IMR-90 (cell line): ENCODE data around the gene TRIML1. TPM values are rescaled to one million over a fixed set of nuclear protein-coding genes. Genes with fewer than 3 reads are reported as not detected.

ENCODE experiments used
- ATAC-seq: fragments of 200-7000 bp; cut with Tn5 transposase; 2 replicates; pipeline ENCODE4 v1.9.1; 2020; ENCODE audit warnings: low read depth, mild to moderate bottlenecking, moderate library complexity
- BruUV-seq: library from RNA; stranded (reverse); fragments of 400-500 nt; replicated peaks from 2 replicates; lab custom pipeline; 2021; lab: Mats Ljungman, UMichigan
- CTCF ChIA-PET: fragments of 300-600 bp; formaldehyde crosslinking; extraction: SDS; loops from one replicate; lab custom pipeline; 2021; ENCODE audit warnings: antibody characterized with exemption; lab: Yijun Ruan, JAX
- POLR2A ChIA-PET: fragments of 300-600 bp; sonication (Branson Sonifier 250); formaldehyde crosslinking; loops from one replicate; lab custom pipeline; 2022; ENCODE audit warnings: antibody characterized with exemption; ENCODE audit not compliant: unreplicated experiment; lab: Charles Lee
- DNase-seq: peaks from one replicate; pipeline ENCODE4 v3.0.0; 2013
- H2AFZ ChIP-seq: replicated peaks from 2 replicates; pipeline ENCODE3; 2013; ENCODE audit warnings: low read length, mild to moderate bottlenecking; ENCODE audit not compliant: poor library complexity
- H2AK5ac ChIP-seq: 2 replicates; pipeline ENCODE4 v1.6.1; 2013; ENCODE audit warnings: low read depth, low read length, inconsistent platforms
- H2AK9ac ChIP-seq: replicated peaks from 2 replicates; pipeline ENCODE3; 2013; ENCODE audit warnings: mild to moderate bottlenecking, low read depth, low read length, moderate library complexity; ENCODE audit not compliant: poor library complexity
- H2BK120ac ChIP-seq: 2 replicates; pipeline ENCODE4 v1.6.1; 2013; ENCODE audit warnings: low read depth, low read length, inconsistent platforms
- H2BK15ac ChIP-seq: 3 replicates; pipeline ENCODE4 v1.6.1; 2013; ENCODE audit warnings: low read depth, low read length, inconsistent platforms
- H2BK20ac ChIP-seq: 2 replicates; pipeline ENCODE4 v1.6.1; 2013; ENCODE audit warnings: low read depth, mild to moderate bottlenecking, inconsistent platforms, low read length, moderate library complexity
- H2BK5ac ChIP-seq: 2 replicates; pipeline ENCODE4 v1.6.1; 2013; ENCODE audit warnings: mild to moderate bottlenecking, low read depth, low read length, inconsistent platforms; ENCODE audit not compliant: poor library complexity, severe bottlenecking
- H3K14ac ChIP-seq: replicated peaks from 2 replicates; pipeline ENCODE4 v1.6.1; 2013; ENCODE audit warnings: low read depth, low read length, inconsistent platforms
- H3K18ac ChIP-seq: 2 replicates; pipeline ENCODE4 v1.6.1; 2013; ENCODE audit warnings: low read depth, low read length, control low read depth
- H3K23ac ChIP-seq: 2 replicates; pipeline ENCODE4 v1.6.1; 2013; ENCODE audit warnings: low read depth, low read length, inconsistent platforms
- H3K27ac ChIP-seq: 2 replicates; pipeline ENCODE4 v1.5.1; 2013; ENCODE audit warnings: mild to moderate bottlenecking, control low read depth, low read length; ENCODE audit not compliant: insufficient read depth
- H3K27me3 ChIP-seq: 2 replicates; pipeline ENCODE4 v1.6.1; 2013; ENCODE audit warnings: low read length; ENCODE audit not compliant: control insufficient read depth, insufficient read depth
- H3K36me3 ChIP-seq: 2 replicates; pipeline ENCODE4 v1.6.1; 2013; ENCODE audit warnings: low read length, mixed read lengths; ENCODE audit not compliant: control insufficient read depth, insufficient read depth
- H3K4ac ChIP-seq: 2 replicates; pipeline ENCODE4 v1.6.1; 2013; ENCODE audit warnings: low read depth, low read length, inconsistent platforms
- H3K4me1 ChIP-seq: 2 replicates; pipeline ENCODE4 v1.6.1; 2013; ENCODE audit warnings: low read length, mixed read lengths; ENCODE audit not compliant: control insufficient read depth, insufficient read depth
- H3K4me2 ChIP-seq: 2 replicates; pipeline ENCODE4 v1.6.1; 2013; ENCODE audit warnings: low read depth, mild to moderate bottlenecking, control low read depth, low read length, moderate library complexity
- H3K4me3 ChIP-seq: 2 replicates; pipeline ENCODE4 v1.5.1; 2013; ENCODE audit warnings: low read depth, mild to moderate bottlenecking, control low read depth, low read length, moderate library complexity; ENCODE audit not compliant: insufficient read depth
- H3K56ac ChIP-seq: 2 replicates; pipeline ENCODE4 v1.6.1; 2013; ENCODE audit warnings: low read length, inconsistent platforms; ENCODE audit not compliant: insufficient read depth; ENCODE audit errors: extremely low read depth
- H3K79me1 ChIP-seq, 2 experiments: 2 replicates each; pipeline ENCODE4 v1.6.1; 2013; ENCODE audit warnings: low read length in 2 of 2, inconsistent platforms in 1 of 2, low read depth in 1 of 2
- H3K9ac ChIP-seq: 2 replicates; pipeline ENCODE4 v1.6.1; 2013; ENCODE audit warnings: low read depth, low read length, control low read depth
- H3K9me1 ChIP-seq: 2 replicates; pipeline ENCODE4 v1.6.1; 2013; ENCODE audit warnings: low read length, inconsistent platforms; ENCODE audit not compliant: insufficient read depth
- H3K9me3 ChIP-seq: 2 replicates; pipeline ENCODE4 v1.6.1; 2013; ENCODE audit warnings: low read length; ENCODE audit not compliant: control insufficient read depth, insufficient read depth
- H4K20me1 ChIP-seq: 2 replicates; pipeline ENCODE4 v1.6.1; 2013; ENCODE audit warnings: low read length, inconsistent platforms; ENCODE audit not compliant: insufficient read depth
- H4K5ac ChIP-seq: 2 replicates; pipeline ENCODE4 v1.6.1; 2013; ENCODE audit warnings: mild to moderate bottlenecking, low read depth, low read length, control low read depth
- H4K8ac ChIP-seq, 2 experiments: 2 replicates each; pipeline ENCODE4 v1.6.1; 2013; ENCODE audit warnings: low read depth in 2 of 2, low read length in 2 of 2, control low read depth in 1 of 2, inconsistent platforms in 1 of 2
- H4K91ac ChIP-seq: 2 replicates; pipeline ENCODE4 v1.6.1; 2013; ENCODE audit warnings: low read depth, low read length, inconsistent platforms; ENCODE audit not compliant: insufficient read depth
- BHLHE40 ChIP-seq: fragments of 150-350 bp; IDR thresholded peaks from 2 replicates; pipeline ENCODE4 v1.6.1; 2016; ENCODE audit warnings: mild to moderate bottlenecking, low read depth, low read length
- CEBPB ChIP-seq: IDR thresholded peaks from 2 replicates; pipeline ENCODE4 v1.6.1; 2012; ENCODE audit warnings: low read depth, low read length, improper control_type of control experiment
- FOS ChIP-seq: fragments of 150-350 bp; IDR thresholded peaks from 2 replicates; pipeline ENCODE4 v1.6.1; 2016; ENCODE audit warnings: low read depth, low read length
- MXI1 ChIP-seq: IDR thresholded peaks from 2 replicates; pipeline ENCODE4 v1.6.1; 2012; ENCODE audit warnings: low read depth, mild to moderate bottlenecking, low read length, moderate library complexity, borderline replicate concordance
- NFE2L2 ChIP-seq: fragments of 150-350 bp; IDR thresholded peaks from 2 replicates; pipeline ENCODE4 v1.6.1; 2016; ENCODE audit warnings: low read depth, mild to moderate bottlenecking, low read length
- POLR2A ChIP-seq: IDR thresholded peaks from 2 replicates; pipeline ENCODE4 v1.6.1; 2012; ENCODE audit warnings: mild to moderate bottlenecking, low read depth, low read length
- RCOR1 ChIP-seq: IDR thresholded peaks from 2 replicates; pipeline ENCODE4 v1.6.1; 2012; ENCODE audit warnings: mild to moderate bottlenecking, low read length, improper control_type of control experiment; ENCODE audit not compliant: insufficient replicate concordance
- RFX5 ChIP-seq: IDR thresholded peaks from 2 replicates; pipeline ENCODE4 v1.8.0; 2012; ENCODE audit warnings: low read depth, mild to moderate bottlenecking, low read length, moderate library complexity
- SMC3 ChIP-seq: fragments of 150-350 bp; IDR thresholded peaks from 2 replicates; pipeline ENCODE4 v1.6.1; 2016; ENCODE audit warnings: low read depth, mild to moderate bottlenecking, antibody characterized with exemption, low read length, moderate library complexity
- WGBS, 2 experiments: methylation state at CpG; one replicate each; pipeline versions ENCODE4 v1.1.5 to v1.1.7; 2013; ENCODE audit warnings: missing lambda C conversion rate in 2 of 2; ENCODE audit not compliant: insufficient read length in 1 of 2; ENCODE audit errors: extremely low coverage in 2 of 2; 5-methylcytosine and 5-hydroxymethylcytosine counted together
- dilution Hi-C: fragments of 300-500 bp; cut with HindIII; formaldehyde crosslinking; loops from one replicate; pipeline ENCODE4 v1.14.3; 2018; ENCODE audit warnings: low sequenced_read_pairs; ENCODE audit not compliant: unreplicated experiment
- in situ Hi-C: fragments of 300-500 bp; cut with MboI; formaldehyde crosslinking; loops from 3 replicates; pipeline ENCODE4 v1.14.3; 2019; ENCODE audit warnings: low sequenced_read_pairs, inconsistent platforms, mixed read lengths
- intact Hi-C: fragments of 100-400 bp; cut with micrococcal nuclease; formaldehyde crosslinking; loops from 2 replicates; pipeline ENCODE4 v1.10.0; 2022
- polyA plus RNA-seq, 3 experiments: library from polyadenylated mRNA; depleted of rRNA; stranded (reverse); fragments of >200 nt; gene quantifications; 2 replicates each; pipeline ENCODE4 v1.2.3, GENCODE V29; 2012; ENCODE audit warnings: low replicate concordance in 1 of 3
- total RNA-seq: library from RNA; depleted of rRNA; stranded (reverse); fragments of >200 nt; gene quantifications from 2 replicates; pipeline ENCODE4 v1.2.3, GENCODE V29; 2012
- TF ChIP-seq, protein P1 (sequence below): fragments of 150-350 bp; IDR thresholded peaks from 2 replicates; pipeline ENCODE4 v1.6.1; 2017; ENCODE audit warnings: mild to moderate bottlenecking, antibody characterized with exemption, low read length, low read depth
- TF ChIP-seq, protein P2 (sequence below): fragments of 150-350 bp; IDR thresholded peaks from 2 replicates; pipeline ENCODE4 v1.6.1; 2016; ENCODE audit warnings: low read depth, mild to moderate bottlenecking, low read length, moderate library complexity, borderline replicate concordance
- TF ChIP-seq, protein P3 (sequence below): conservative IDR thresholded peaks from 2 replicates; pipeline ENCODE4 v1.5.1; 2012; ENCODE audit warnings: mild to moderate bottlenecking, low read depth, low read length, improper control_type of control experiment

The TRIML1 gene
- total and polyA plus RNA-seq, 2 of the 4 experiments (the other 2 are of a cell fraction) = not detected

DNA sequence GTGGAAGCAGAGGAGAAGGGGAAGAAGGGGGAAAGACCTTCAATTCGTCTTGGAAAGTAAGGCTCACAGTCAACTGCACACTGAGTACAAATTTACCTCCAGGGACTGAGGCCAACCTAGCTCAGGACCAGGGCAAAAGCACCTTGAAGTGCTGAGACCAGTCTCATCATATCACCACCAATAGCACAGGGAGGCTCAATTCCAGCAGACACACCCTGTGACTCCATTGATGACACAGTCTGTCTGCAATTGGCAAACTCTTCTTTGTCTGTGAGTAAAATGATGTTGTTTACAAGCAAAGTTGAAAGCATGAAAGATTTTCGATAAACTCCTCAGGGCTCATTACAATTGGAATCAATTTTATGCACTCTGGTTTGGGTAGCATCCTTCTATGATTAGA, 32.3 kb downstream of the TRIML1 start:
- no peak overlapping the region for H4K5ac ChIP-seq
- H2BK15ac ChIP-seq = no peak overlapping the region
- in situ Hi-C loops = no loop called here
- no peak overlapping the region for H2AK5ac ChIP-seq
- no peak overlapping the region for H2BK120ac ChIP-seq
- H2BK20ac ChIP-seq = no peak overlapping the region
- H3K9me1 ChIP-seq = no peaks in the 10 kb centered on the region
- no peaks in the 10 kb centered on the region for H4K20me1 ChIP-seq
- H2AK9ac ChIP-seq = no peak overlapping the region
- no peak overlapping the region for H3K9ac ChIP-seq
- no peak overlapping the region for H3K4ac ChIP-seq
- ChIA-PET CTCF (no interaction called here), POLR2A (no interaction called here)
- H3K4me3 ChIP-seq = no peak overlapping the region
- H3K9me3 ChIP-seq = peaks cover 2% of the 10 kb centered on the region; the same call in 1 of the 2 replicates
- dilution Hi-C loops = no loop called here
- TF ChIP-seq RFX5 (no peak), POLR2A (no peak), SMC3 (no peak), RCOR1 (no peak), BHLHE40 (no peak), MXI1 (no peak), CEBPB (no peak), FOS (no peak), NFE2L2 (no peak)
- TF ChIP-seq, protein P1, sequence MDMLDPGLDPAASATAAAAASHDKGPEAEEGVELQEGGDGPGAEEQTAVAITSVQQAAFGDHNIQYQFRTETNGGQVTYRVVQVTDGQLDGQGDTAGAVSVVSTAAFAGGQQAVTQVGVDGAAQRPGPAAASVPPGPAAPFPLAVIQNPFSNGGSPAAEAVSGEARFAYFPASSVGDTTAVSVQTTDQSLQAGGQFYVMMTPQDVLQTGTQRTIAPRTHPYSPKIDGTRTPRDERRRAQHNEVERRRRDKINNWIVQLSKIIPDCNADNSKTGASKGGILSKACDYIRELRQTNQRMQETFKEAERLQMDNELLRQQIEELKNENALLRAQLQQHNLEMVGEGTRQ = no peak
- TF ChIP-seq, protein P2, sequence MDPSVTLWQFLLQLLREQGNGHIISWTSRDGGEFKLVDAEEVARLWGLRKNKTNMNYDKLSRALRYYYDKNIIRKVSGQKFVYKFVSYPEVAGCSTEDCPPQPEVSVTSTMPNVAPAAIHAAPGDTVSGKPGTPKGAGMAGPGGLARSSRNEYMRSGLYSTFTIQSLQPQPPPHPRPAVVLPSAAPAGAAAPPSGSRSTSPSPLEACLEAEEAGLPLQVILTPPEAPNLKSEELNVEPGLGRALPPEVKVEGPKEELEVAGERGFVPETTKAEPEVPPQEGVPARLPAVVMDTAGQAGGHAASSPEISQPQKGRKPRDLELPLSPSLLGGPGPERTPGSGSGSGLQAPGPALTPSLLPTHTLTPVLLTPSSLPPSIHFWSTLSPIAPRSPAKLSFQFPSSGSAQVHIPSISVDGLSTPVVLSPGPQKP = no peak
- TF ChIP-seq, protein P3, sequence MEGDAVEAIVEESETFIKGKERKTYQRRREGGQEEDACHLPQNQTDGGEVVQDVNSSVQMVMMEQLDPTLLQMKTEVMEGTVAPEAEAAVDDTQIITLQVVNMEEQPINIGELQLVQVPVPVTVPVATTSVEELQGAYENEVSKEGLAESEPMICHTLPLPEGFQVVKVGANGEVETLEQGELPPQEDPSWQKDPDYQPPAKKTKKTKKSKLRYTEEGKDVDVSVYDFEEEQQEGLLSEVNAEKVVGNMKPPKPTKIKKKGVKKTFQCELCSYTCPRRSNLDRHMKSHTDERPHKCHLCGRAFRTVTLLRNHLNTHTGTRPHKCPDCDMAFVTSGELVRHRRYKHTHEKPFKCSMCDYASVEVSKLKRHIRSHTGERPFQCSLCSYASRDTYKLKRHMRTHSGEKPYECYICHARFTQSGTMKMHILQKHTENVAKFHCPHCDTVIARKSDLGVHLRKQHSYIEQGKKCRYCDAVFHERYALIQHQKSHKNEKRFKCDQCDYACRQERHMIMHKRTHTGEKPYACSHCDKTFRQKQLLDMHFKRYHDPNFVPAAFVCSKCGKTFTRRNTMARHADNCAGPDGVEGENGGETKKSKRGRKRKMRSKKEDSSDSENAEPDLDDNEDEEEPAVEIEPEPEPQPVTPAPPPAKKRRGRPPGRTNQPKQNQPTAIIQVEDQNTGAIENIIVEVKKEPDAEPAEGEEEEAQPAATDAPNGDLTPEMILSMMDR = no peak
- no peaks in the 10 kb centered on the region for H3K27me3 ChIP-seq
- no TSS peak for BruUV-seq
- H3K27ac ChIP-seq = no peak overlapping the region
- no peak overlapping the region for H4K91ac ChIP-seq
- H3K14ac ChIP-seq = no peak overlapping the region
- whole genome bisulfite sequencing, 2 experiments = no CpG with 5 or more reads among the region's 2 CpGs
- H2BK5ac ChIP-seq = no peak overlapping the region
- no peak for ATAC-seq
- H3K18ac ChIP-seq = no peak overlapping the region
- H3K4me2 ChIP-seq = no peak overlapping the region
- H3K79me1 ChIP-seq = no peaks in the 10 kb centered on the region
- H3K56ac ChIP-seq = no peak overlapping the region
- no peak overlapping the region for H4K8ac ChIP-seq
- DNase-seq = peak; percentile 6
- no peak overlapping the region for H3K23ac ChIP-seq
- intact Hi-C loops = no loop called here
- no peaks in the 10 kb centered on the region for H3K36me3 ChIP-seq
- H3K4me1 ChIP-seq = no peaks in the 10 kb centered on the region
- no peak overlapping the region for H2AFZ ChIP-seq
